K562 (cell line): ENCODE results near the gene CHD3. TPM values are rescaled to one million over a fixed set of nuclear protein-coding genes. Genes with fewer than 3 reads are reported as not detected.

Experiments
- CEBPG ChIP-seq, 3 experiments: fragments of 200-800 bp in 1 of 3; sonication (Bioruptor generic) in 1 of 3; sonication (generic) in 1 of 3; formaldehyde crosslinking in 1 of 3; IDR thresholded peaks in 2 of 3; conservative IDR thresholded peaks in 1 of 3; 2 replicates each; pipeline versions ENCODE4 v1.6.1 to v1.8.0; 2016 to 2022; ENCODE audit warnings: missing compliant biosample characterization in 2 of 3, missing genetic modification characterization in 2 of 3, mild to moderate bottlenecking in 1 of 3, missing genetic modification reagents in 1 of 3
- DNMT1 ChIP-seq: fragments of 450-650 bp; IDR thresholded peaks from 2 replicates; pipeline ENCODE4 v1.6.1; 2016; ENCODE audit warnings: antibody characterized with exemption, mild to moderate bottlenecking
- MEIS2 ChIP-seq: fragments of 450-650 bp; IDR thresholded peaks from 2 replicates; pipeline ENCODE4 v1.6.1; 2014; ENCODE audit warnings: mild to moderate bottlenecking; ENCODE audit not compliant: partially characterized antibody
- NR2F6 ChIP-seq: fragments of 450-650 bp; formaldehyde crosslinking; IDR thresholded peaks from 2 replicates; pipeline ENCODE4 v1.4.0; 2020; ENCODE audit warnings: mild to moderate bottlenecking
- RBM34 ChIP-seq: fragments of 200-400 bp; formaldehyde crosslinking; IDR thresholded peaks from 2 replicates; pipeline ENCODE4 v1.6.1; 2018; ENCODE audit warnings: low read length, borderline replicate concordance; ENCODE audit not compliant: insufficient read depth
- SETDB1 ChIP-seq: IDR thresholded peaks from one replicate; pipeline ENCODE4 v1.6.1; 2012; ENCODE audit warnings: low read length, control low read depth, inconsistent platforms
- ZNF57 ChIP-seq: fragments of 450-650 bp; formaldehyde crosslinking; IDR thresholded peaks from 2 replicates; pipeline ENCODE4 v1.4.0; 2020; ENCODE audit warnings: mild to moderate bottlenecking, moderate library complexity
- polyA plus RNA-seq, 8 experiments: library from polyadenylated mRNA; depleted of rRNA in 4 of 8; stranded (reverse) in 5 of 8; unstranded in 3 of 8; fragments of >200 nt; fragmentation: Nextera tagmentation in 2 of 8; fragmentation: Illumina TruSeq in 1 of 8; extraction: Ambion mirVana in 2 of 8; extraction: Trizol in 1 of 8; gene quantifications; 2 replicates each; pipeline versions ENCODE4 v1.2.1 to v1.2.3, GENCODE V29; 2011 to 2014; ENCODE audit warnings: inconsistent platforms in 1 of 8, missing spikeins in 1 of 8
- total RNA-seq, 7 experiments: library from RNA; depleted of rRNA in 6 of 7; stranded (reverse); fragments of >200 nt in 6 of 7; fragmentation: Illumina TruSeq in 2 of 7; extraction: Trizol in 2 of 7; gene quantifications; 2 replicates each; pipeline versions ENCODE4 v1.2.1 to v1.2.3, GENCODE V29; 2011 to 2021; ENCODE audit warnings: low replicate concordance in 1 of 7
- TF ChIP-seq, protein P1 (sequence below): fragments of 200-600 bp; sonication (generic); IDR thresholded peaks from one replicate; pipeline ENCODE4 v1.6.1; 2012; ENCODE audit warnings: mild to moderate bottlenecking, low read depth, low read length, inconsistent platforms
- TF ChIP-seq, protein P2 (sequence below): sonication (generic); formaldehyde crosslinking; IDR thresholded peaks from 2 replicates; pipeline ENCODE4 v1.8.1; 2023; ENCODE audit warnings: mild to moderate bottlenecking, missing genetic modification reagents
- TF ChIP-seq, protein P3 (sequence below), 2 experiments: fragments of 450-650 bp; IDR thresholded peaks; 2 replicates each; pipeline ENCODE4 v1.6.1; 2016

CHD3 gene
- total and polyA plus RNA-seq, 9 of the 15 experiments (the other 6 are each of a cell fraction or from before 2014, with no cell fraction given), result 0.39 to 38.2 (median 21.2) TPM

DNA sequence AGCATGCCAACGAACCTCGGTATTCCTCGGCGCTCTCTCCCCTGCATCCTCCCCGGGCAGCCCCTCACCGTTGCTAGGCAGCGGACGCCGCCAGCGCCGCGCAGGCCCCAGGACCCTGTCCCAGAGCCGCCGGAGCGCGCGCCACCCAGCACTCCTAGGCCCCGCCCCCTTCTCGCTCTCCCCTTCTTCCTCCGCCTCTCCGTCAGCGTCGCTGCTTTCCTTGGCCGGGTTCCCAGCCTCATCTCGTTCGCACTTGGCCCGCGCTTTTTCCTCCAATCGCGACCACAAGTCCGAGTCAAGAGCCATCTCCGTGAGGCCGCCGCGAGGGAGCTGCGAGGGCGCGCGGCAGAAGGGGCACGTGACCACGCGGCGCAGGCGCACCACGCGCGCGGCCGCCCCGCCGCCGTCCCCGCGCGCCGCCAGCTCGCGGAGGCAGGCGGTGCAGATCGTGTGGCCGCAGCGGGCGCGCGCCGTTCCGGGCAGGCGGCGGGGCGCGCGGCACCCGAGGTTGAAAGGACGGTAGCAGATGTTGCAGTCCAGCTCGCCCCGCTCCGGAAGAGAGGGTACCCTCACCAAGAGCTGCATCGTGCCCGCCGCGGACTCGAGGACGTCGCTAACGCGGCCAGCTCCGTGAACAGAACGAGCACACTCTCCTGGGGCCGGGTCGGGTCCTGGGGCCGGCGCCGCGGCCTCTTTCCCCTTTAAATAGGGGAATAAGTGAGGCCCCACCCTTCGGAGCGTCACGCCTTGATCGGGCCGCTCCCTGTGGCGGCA is 27.2 kb downstream of the CHD3 start, which contains the start of gene RNF227 (continued):
- TF ChIP-seq, protein P1, sequence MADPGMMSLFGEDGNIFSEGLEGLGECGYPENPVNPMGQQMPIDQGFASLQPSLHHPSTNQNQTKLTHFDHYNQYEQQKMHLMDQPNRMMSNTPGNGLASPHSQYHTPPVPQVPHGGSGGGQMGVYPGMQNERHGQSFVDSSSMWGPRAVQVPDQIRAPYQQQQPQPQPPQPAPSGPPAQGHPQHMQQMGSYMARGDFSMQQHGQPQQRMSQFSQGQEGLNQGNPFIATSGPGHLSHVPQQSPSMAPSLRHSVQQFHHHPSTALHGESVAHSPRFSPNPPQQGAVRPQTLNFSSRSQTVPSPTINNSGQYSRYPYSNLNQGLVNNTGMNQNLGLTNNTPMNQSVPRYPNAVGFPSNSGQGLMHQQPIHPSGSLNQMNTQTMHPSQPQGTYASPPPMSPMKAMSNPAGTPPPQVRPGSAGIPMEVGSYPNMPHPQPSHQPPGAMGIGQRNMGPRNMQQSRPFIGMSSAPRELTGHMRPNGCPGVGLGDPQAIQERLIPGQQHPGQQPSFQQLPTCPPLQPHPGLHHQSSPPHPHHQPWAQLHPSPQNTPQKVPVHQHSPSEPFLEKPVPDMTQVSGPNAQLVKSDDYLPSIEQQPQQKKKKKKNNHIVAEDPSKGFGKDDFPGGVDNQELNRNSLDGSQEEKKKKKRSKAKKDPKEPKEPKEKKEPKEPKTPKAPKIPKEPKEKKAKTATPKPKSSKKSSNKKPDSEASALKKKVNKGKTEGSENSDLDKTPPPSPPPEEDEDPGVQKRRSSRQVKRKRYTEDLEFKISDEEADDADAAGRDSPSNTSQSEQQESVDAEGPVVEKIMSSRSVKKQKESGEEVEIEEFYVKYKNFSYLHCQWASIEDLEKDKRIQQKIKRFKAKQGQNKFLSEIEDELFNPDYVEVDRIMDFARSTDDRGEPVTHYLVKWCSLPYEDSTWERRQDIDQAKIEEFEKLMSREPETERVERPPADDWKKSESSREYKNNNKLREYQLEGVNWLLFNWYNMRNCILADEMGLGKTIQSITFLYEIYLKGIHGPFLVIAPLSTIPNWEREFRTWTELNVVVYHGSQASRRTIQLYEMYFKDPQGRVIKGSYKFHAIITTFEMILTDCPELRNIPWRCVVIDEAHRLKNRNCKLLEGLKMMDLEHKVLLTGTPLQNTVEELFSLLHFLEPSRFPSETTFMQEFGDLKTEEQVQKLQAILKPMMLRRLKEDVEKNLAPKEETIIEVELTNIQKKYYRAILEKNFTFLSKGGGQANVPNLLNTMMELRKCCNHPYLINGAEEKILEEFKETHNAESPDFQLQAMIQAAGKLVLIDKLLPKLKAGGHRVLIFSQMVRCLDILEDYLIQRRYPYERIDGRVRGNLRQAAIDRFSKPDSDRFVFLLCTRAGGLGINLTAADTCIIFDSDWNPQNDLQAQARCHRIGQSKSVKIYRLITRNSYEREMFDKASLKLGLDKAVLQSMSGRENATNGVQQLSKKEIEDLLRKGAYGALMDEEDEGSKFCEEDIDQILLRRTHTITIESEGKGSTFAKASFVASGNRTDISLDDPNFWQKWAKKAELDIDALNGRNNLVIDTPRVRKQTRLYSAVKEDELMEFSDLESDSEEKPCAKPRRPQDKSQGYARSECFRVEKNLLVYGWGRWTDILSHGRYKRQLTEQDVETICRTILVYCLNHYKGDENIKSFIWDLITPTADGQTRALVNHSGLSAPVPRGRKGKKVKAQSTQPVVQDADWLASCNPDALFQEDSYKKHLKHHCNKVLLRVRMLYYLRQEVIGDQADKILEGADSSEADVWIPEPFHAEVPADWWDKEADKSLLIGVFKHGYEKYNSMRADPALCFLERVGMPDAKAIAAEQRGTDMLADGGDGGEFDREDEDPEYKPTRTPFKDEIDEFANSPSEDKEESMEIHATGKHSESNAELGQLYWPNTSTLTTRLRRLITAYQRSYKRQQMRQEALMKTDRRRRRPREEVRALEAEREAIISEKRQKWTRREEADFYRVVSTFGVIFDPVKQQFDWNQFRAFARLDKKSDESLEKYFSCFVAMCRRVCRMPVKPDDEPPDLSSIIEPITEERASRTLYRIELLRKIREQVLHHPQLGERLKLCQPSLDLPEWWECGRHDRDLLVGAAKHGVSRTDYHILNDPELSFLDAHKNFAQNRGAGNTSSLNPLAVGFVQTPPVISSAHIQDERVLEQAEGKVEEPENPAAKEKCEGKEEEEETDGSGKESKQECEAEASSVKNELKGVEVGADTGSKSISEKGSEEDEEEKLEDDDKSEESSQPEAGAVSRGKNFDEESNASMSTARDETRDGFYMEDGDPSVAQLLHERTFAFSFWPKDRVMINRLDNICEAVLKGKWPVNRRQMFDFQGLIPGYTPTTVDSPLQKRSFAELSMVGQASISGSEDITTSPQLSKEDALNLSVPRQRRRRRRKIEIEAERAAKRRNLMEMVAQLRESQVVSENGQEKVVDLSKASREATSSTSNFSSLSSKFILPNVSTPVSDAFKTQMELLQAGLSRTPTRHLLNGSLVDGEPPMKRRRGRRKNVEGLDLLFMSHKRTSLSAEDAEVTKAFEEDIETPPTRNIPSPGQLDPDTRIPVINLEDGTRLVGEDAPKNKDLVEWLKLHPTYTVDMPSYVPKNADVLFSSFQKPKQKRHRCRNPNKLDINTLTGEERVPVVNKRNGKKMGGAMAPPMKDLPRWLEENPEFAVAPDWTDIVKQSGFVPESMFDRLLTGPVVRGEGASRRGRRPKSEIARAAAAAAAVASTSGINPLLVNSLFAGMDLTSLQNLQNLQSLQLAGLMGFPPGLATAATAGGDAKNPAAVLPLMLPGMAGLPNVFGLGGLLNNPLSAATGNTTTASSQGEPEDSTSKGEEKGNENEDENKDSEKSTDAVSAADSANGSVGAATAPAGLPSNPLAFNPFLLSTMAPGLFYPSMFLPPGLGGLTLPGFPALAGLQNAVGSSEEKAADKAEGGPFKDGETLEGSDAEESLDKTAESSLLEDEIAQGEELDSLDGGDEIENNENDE, result no peak
- TF ChIP-seq, protein P2, sequence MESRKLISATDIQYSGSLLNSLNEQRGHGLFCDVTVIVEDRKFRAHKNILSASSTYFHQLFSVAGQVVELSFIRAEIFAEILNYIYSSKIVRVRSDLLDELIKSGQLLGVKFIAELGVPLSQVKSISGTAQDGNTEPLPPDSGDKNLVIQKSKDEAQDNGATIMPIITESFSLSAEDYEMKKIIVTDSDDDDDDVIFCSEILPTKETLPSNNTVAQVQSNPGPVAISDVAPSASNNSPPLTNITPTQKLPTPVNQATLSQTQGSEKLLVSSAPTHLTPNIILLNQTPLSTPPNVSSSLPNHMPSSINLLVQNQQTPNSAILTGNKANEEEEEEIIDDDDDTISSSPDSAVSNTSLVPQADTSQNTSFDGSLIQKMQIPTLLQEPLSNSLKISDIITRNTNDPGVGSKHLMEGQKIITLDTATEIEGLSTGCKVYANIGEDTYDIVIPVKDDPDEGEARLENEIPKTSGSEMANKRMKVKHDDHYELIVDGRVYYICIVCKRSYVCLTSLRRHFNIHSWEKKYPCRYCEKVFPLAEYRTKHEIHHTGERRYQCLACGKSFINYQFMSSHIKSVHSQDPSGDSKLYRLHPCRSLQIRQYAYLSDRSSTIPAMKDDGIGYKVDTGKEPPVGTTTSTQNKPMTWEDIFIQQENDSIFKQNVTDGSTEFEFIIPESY (CRISPR knock-in tag), result peak; percentile 87
- TF ChIP-seq MEIS2 (peak; percentile 26), ZNF57 (CRISPR knock-in tag) (no peak), DNMT1 (no peak), CEBPG (CRISPR knock-in tag; IDR thresholded peaks at IDR 0.05) (0 out of 2 replicates have a peak, but pooled peaks have one; percentile 30), CEBPG (tag; conservative IDR thresholded peaks at IDR 0.05 in 1 of 2, IDR thresholded peaks at IDR 0.05 in 1 of 2) (no peak), NR2F6 (CRISPR knock-in tag) (no peak), RBM34 (no peak), SETDB1 (no peak)
- TF ChIP-seq, protein P3, sequence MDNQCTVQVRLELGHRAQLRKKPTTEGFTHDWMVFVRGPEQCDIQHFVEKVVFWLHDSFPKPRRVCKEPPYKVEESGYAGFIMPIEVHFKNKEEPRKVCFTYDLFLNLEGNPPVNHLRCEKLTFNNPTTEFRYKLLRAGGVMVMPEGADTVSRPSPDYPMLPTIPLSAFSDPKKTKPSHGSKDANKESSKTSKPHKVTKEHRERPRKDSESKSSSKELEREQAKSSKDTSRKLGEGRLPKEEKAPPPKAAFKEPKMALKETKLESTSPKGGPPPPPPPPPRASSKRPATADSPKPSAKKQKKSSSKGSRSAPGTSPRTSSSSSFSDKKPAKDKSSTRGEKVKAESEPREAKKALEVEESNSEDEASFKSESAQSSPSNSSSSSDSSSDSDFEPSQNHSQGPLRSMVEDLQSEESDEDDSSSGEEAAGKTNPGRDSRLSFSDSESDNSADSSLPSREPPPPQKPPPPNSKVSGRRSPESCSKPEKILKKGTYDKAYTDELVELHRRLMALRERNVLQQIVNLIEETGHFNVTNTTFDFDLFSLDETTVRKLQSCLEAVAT (IDR thresholded peaks at IDR 0.05), result no peak
